Measurements from ENCODE around the gene FBN2.

DNA sequence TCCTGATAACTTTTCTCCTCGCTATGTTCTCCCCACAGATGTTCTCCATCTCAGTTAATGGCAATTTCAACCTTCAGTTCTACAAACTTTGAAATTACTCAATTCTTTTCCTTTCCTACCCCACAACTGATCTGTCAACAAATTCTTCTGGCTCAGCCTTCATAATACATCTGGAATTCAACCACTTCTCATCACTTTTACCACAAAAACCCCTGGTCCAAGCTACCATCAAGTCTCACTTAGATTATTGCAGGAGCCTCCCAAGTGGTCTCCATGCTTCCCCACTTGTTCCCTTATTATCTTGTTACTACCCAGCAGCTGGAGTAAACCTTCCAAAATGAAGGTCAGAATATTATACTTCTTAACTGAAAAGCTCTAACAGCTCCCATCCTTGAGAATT, 110.1 kb downstream of the FBN2 start:
- TF ChIP-seq NELFE (IDR thresholded peaks at IDR 0.05; ENCODE audit: insufficient read depth, insufficient read length), result no peak
- TF ChIP-seq BMI1 (IDR thresholded peaks at IDR 0.05; ENCODE audit: low read length), result no peak
- no peak for TF ChIP-seq CTCF (IDR thresholded peaks at IDR 0.05 in 2 of 3, conservative IDR thresholded peaks at IDR 0.05 in 1 of 3; ENCODE audit: insufficient read depth in 2 of 3, low read depth in 1 of 3, low read length in 3 of 3)
- no peak for TF ChIP-seq POU5F1 (IDR thresholded peaks at IDR 0.05; ENCODE audit: borderline replicate concordance, low read depth, low read length, partially characterized antibody)
- TF ChIP-seq SMARCA4 (IDR thresholded peaks at IDR 0.05), result no peak
- TF ChIP-seq NFE2L1 (tag; IDR thresholded peaks at IDR 0.05; ENCODE audit: borderline replicate concordance, low read depth), result no peak
- TF ChIP-seq MAX (CRISPR knock-in tag; IDR thresholded peaks at IDR 0.05), result no peak
